ENCODE measurements around the gene LECT2. TPM values are rescaled to one million over a fixed set of nuclear protein-coding genes. Genes with fewer than 3 reads are reported as not detected.

LECT2 gene
- total RNA-seq, 2 experiments from 2014 or later = not detected

- Mint-ChIP-seq H3K4me3 (no peak overlapping the region), H3K27ac (no peak overlapping the region), H3K4me1 (no peaks in the 10 kb centered on the region), H3K27me3 (peaks cover 31% of the 10 kb centered on the region), H3K9me3 (ENCODE audit: low read depth) (no peaks in the 10 kb centered on the region), H3K36me3 (no peaks in the 10 kb centered on the region)
- no peak for ATAC-seq
- no peak for DNase-seq
- CTCF ChIA-PET = no interaction called here
These were observed 35.9 kb upstream of the LECT2 start for GRCh38 chr5:135990528-135991255.

DNA sequence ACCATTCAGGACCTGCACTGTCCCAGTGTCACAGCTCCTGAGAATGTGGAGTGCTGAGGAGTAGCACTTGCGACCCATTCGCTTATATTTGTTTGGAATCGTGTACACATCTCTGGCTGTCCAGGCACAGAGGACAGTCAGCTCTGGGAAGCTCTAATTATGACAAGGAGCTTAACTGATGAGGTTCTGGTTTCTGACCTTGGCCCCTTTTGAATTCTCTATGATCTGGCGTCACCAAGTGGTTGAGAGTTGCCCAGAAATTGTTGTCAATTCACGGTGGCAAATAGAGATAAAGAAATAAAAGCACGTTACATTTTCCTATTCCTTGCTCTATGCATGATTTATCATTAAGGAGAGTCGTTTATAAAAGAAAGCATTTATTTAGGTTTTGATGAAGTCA is 34.9 kb upstream of the LECT2 start:
- Mint-ChIP-seq H3K27me3 (peaks cover 30% of the 10 kb centered on the region), H3K27ac (no peak overlapping the region), H3K36me3 (no peaks in the 10 kb centered on the region), H3K9me3 (ENCODE audit: low read depth) (no peaks in the 10 kb centered on the region), H3K4me3 (no peak overlapping the region), H3K4me1 (no peaks in the 10 kb centered on the region)
- ATAC-seq (no peak), DNase-seq (no peak)
- CTCF ChIA-PET = no interaction called here

GRCh38 chr5:135988546-135988945 is 33.8 kb upstream of the LECT2 start:
- no peaks in the 10 kb centered on the region for H3K4me1 Mint-ChIP-seq

DNA sequence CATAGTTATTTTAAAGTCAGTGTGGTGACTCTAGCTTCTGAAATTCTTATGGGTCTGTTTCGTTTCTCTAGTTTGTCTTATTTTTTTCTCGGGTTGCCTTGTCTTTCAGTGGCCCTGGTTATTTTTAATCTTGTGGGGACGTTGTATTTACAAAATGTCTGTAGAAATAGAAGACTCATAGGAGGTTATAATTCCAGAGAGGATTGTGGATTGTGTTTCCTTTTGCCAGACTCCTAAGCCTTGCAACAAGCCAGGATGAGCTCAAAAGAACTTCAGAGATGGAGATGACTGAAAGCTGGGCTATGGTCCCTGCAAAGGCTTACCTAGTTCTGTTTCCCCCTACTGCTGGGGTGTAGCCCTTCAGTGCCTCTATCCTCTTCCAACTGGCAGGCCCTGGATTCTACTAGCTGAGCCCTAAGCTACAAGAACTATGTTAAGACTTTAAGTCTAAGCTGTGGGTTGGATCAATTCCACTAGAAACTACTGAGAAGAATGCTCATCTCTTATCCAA is 32.2 kb upstream of the LECT2 start:
- no peak overlapping the region for H3K27ac Mint-ChIP-seq
- ATAC-seq (no peak), DNase-seq (no peak)
- peaks cover 21% of the 10 kb centered on the region for H3K27me3 Mint-ChIP-seq
- no peaks in the 10 kb centered on the region for H3K9me3 Mint-ChIP-seq (ENCODE audit: low read depth)
- H3K36me3 Mint-ChIP-seq = no peaks in the 10 kb centered on the region
- H3K4me1 Mint-ChIP-seq = no peaks in the 10 kb centered on the region
- CTCF ChIA-PET = no interaction called here
- no peak overlapping the region for H3K4me3 Mint-ChIP-seq

More at GRCh38 chr5:135988546-135988945, 33.8 kb upstream of the LECT2 start:
- CTCF ChIA-PET = no interaction called here
- no peak for DNase-seq
- Mint-ChIP-seq H3K36me3 (no peaks in the 10 kb centered on the region), H3K4me3 (no peak overlapping the region), H3K27me3 (peaks cover 24% of the 10 kb centered on the region), H3K27ac (no peak overlapping the region), H3K9me3 (ENCODE audit: low read depth) (no peaks in the 10 kb centered on the region)
- no peak for ATAC-seq

DNA sequence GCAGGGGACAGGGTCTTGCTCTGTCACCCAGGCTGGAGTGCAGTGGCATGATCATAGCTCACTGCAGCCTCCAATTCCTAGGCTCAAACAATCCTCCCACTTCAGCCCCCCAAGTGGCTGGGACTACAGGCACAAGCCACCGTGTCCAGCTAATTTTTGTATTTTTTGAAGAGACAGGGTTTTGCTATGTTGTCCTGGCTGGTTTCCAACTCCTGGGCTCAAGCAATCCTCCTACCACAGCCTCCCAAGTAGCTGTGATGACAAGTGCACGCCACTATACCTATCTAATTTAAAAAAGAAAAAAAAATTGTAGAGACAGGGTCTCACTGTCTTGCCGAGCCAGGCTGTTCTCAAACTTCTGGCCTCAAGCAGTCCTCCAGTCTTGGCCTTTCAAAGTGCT is 31.6 kb upstream of the LECT2 start:
- no peaks in the 10 kb centered on the region for H3K36me3 Mint-ChIP-seq
- no peak overlapping the region for H3K4me3 Mint-ChIP-seq
- peaks cover 21% of the 10 kb centered on the region for H3K27me3 Mint-ChIP-seq
- H3K4me1 Mint-ChIP-seq = no peaks in the 10 kb centered on the region
- CTCF ChIA-PET = no interaction called here
- DNase-seq (no peak), ATAC-seq (no peak)
- H3K27ac Mint-ChIP-seq = no peak overlapping the region
- H3K9me3 Mint-ChIP-seq (ENCODE audit: low read depth) = no peaks in the 10 kb centered on the region

- CTCF ChIA-PET = no interaction called here
- ATAC-seq (no peak), DNase-seq (no peak)
- Mint-ChIP-seq H3K36me3 (no peaks in the 10 kb centered on the region), H3K9me3 (ENCODE audit: low read depth) (no peaks in the 10 kb centered on the region), H3K27ac (no peak overlapping the region), H3K4me3 (no peak overlapping the region), H3K4me1 (no peaks in the 10 kb centered on the region), H3K27me3 (peaks cover 21% of the 10 kb centered on the region)
These were observed 31.2 kb upstream of the LECT2 start for GRCh38 chr5:135985951-135986350.

DNA sequence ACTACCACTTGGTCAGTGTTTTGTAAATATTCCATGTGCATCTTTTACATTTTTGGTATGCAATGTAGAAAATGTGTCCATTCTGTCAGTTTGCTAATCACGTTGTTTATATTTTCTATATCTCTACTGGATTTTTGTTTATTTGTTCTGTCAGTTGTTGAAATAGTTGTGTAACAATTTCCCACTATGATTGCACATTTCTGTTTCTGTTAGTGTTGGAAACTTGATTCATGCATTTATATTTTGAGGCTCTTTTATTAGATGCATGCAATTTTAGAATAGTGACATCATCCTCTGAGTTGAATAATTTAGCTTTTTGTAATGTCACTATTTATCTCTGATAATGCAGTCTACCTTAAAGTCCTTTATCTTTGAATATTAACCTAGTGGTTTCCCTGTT is 25.8 kb upstream of the LECT2 start:
- no peak overlapping the region for H3K27ac Mint-ChIP-seq
- DNase-seq = no peak

GRCh38 chr5:135979510-135979909 is 24.7 kb upstream of the LECT2 start:
- peaks cover 39% of the 10 kb centered on the region for H3K27me3 Mint-ChIP-seq
- H3K9me3 Mint-ChIP-seq (ENCODE audit: low read depth) = no peaks in the 10 kb centered on the region
- no peak overlapping the region for H3K4me3 Mint-ChIP-seq
- no peaks in the 10 kb centered on the region for H3K4me1 Mint-ChIP-seq
- H3K36me3 Mint-ChIP-seq = no peaks in the 10 kb centered on the region
- CTCF ChIA-PET = no interaction called here
- no peak overlapping the region for H3K27ac Mint-ChIP-seq
- DNase-seq (no peak), ATAC-seq (no peak)

More for the DNA sequence above, 25.8 kb upstream of the LECT2 start:
- ATAC-seq = no peak
- Mint-ChIP-seq H3K4me3 (no peak overlapping the region), H3K36me3 (no peaks in the 10 kb centered on the region), H3K9me3 (ENCODE audit: low read depth) (no peaks in the 10 kb centered on the region), H3K4me1 (no peaks in the 10 kb centered on the region), H3K27me3 (peaks cover 33% of the 10 kb centered on the region)
- CTCF ChIA-PET = no interaction called here

DNA sequence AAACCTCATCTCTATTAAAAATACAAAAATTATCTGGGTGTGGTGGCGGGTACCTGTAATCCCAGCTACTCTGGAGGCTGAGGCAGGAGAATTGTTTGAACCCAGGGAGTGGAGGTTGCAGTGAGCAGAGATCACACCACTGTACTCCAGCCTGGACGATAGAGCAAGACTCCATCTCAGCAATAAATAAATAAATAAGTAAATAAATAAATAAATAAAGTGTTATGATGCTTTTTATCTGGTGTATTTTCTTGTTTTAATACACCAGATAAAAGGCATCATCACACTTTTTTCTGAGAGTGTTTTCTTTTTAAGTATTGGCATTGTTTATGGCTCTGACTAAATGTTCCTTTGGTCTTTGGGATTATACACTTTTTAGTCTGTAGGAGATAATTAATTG is 24.2 kb upstream of the LECT2 start:
- ATAC-seq = no peak
- Mint-ChIP-seq H3K36me3 (no peaks in the 10 kb centered on the region), H3K4me1 (no peaks in the 10 kb centered on the region), H3K27ac (no peak overlapping the region), H3K4me3 (no peak overlapping the region), H3K9me3 (ENCODE audit: low read depth) (no peaks in the 10 kb centered on the region), H3K27me3 (peaks cover 43% of the 10 kb centered on the region)
- DNase-seq = no peak
- CTCF ChIA-PET = no interaction called here

DNA sequence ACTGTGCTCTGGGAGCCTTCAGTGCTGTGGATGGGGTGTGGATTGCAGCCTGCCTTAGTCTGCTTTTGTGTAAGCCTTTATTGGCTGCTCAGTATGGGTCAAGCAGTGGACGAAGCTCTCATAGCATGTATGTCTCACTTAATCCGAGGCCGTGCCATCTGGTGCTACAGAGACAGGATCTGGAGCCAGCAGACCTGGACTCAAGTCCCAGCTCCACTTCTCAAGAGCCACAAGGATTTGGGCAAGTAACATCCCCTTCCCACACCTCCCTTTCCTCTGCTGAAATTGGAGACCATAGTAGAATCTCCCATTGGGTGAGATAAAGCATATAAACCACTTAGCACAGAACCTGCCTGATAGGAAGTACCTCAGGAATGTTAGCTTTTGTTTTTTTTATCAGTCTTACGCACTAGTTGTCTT is 23.4 kb upstream of the LECT2 start:
- ATAC-seq (no peak), DNase-seq (no peak)
- H3K36me3 Mint-ChIP-seq = no peaks in the 10 kb centered on the region
- H3K27ac Mint-ChIP-seq = no peak overlapping the region
- H3K4me1 Mint-ChIP-seq = no peaks in the 10 kb centered on the region
- CTCF ChIA-PET = interaction anchor here (1.0 to 1.5 kb wide), 2 partner anchors 23 to 84 kb away, joined by 3 to 6 read pairs; partner anchors contain the start of gene LECT2
- no peaks in the 10 kb centered on the region for H3K9me3 Mint-ChIP-seq (ENCODE audit: low read depth)
- no peak overlapping the region for H3K4me3 Mint-ChIP-seq
- peaks cover 51% of the 10 kb centered on the region for H3K27me3 Mint-ChIP-seq

DNA sequence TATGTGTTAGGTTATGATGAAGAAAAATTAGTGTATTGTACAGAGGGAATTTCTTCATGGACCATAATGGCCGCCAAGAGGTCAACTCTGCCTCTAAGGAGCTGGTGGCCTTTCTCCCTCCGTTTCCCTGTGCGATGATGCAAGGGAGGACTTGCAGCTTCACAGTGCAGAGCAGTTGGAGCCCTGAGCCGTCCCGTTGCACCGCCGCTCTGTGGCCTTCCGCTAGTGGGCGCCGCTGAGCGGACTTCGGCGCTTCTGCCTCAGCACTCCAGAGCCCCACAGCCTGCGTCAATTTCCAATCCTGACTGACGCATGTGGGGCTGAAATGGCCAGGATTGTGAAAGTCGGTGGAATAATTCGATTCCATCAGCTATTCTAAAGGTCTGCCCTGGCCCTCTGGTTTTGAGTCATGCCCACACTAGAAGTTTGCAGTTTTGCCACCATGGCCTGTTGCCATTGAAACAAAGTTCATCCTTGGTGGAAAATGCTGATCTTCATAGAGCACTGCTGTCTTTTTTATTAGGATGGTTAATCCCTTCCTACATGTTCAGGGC is 22.7 kb upstream of the LECT2 start:
- peaks cover 56% of the 10 kb centered on the region for H3K27me3 Mint-ChIP-seq
- H3K4me1 Mint-ChIP-seq = no peaks in the 10 kb centered on the region
- no peaks in the 10 kb centered on the region for H3K9me3 Mint-ChIP-seq (ENCODE audit: low read depth)
- H3K27ac Mint-ChIP-seq = no peak overlapping the region
- H3K4me3 Mint-ChIP-seq = no peak overlapping the region
- no peaks in the 10 kb centered on the region for H3K36me3 Mint-ChIP-seq
- peak; percentile 53 for DNase-seq
- CTCF ChIA-PET = interaction anchor here (0.6 to 1.5 kb wide), 7 partner anchors 16 to 109 kb away, joined by 3 to 6 read pairs (median 3); partner anchors contain the start of gene LECT2
- peak; percentile 60 for ATAC-seq

- Mint-ChIP-seq H3K4me1 (no peaks in the 10 kb centered on the region), H3K27ac (no peak overlapping the region), H3K9me3 (ENCODE audit: low read depth) (no peaks in the 10 kb centered on the region), H3K36me3 (no peaks in the 10 kb centered on the region), H3K27me3 (peaks cover 63% of the 10 kb centered on the region), H3K4me3 (no peak overlapping the region)
- no peak for DNase-seq
- no peak for ATAC-seq
- CTCF ChIA-PET = no interaction called here
These were observed 21.4 kb upstream of the LECT2 start for GRCh38 chr5:135976216-135976615.

- CTCF ChIA-PET = no interaction called here
- Mint-ChIP-seq H3K4me1 (no peaks in the 10 kb centered on the region), H3K27ac (no peak overlapping the region), H3K36me3 (no peaks in the 10 kb centered on the region), H3K4me3 (no peak overlapping the region), H3K9me3 (ENCODE audit: low read depth) (no peaks in the 10 kb centered on the region), H3K27me3 (peaks cover 66% of the 10 kb centered on the region)
- ATAC-seq = no peak
- no peak for DNase-seq
These were observed 20.3 kb upstream of the LECT2 start for GRCh38 chr5:135975122-135975521.

GRCh38 chr5:135974021-135974600 is 19.3 kb upstream of the LECT2 start:
- no peak for ATAC-seq
- H3K27me3 Mint-ChIP-seq = peaks cover 62% of the 10 kb centered on the region
- no peak overlapping the region for H3K4me3 Mint-ChIP-seq
- H3K36me3 Mint-ChIP-seq = no peaks in the 10 kb centered on the region
- H3K4me1 Mint-ChIP-seq = no peaks in the 10 kb centered on the region
- H3K27ac Mint-ChIP-seq = no peak overlapping the region
- DNase-seq = no peak
- H3K9me3 Mint-ChIP-seq (ENCODE audit: low read depth) = no peaks in the 10 kb centered on the region
- CTCF ChIA-PET = no interaction called here

Measured in activated CD8-positive, alpha-beta memory T cell treated with anti-CD3 and anti-CD28 coated beads, Interleukin-2, amount 10 ng/mL, durations not matched to agents 7 days and 5 days (primary cell).